C1 segment of cervical spinal cord (tissue), 14 donors: ENCODE data around the gene MAP3K20.
"Not testable (repeated sequence)": the region's sequence is repeated elsewhere in the genome, so short reads cannot be mapped to it uniquely, and the experiment has no call there.

Experiments used
- DNase-seq, 14 donors: peaks; one replicate each; lab custom pipeline; 2025; lab: John Stamatoyannopoulos, UW

MAP3K20 gene

GRCh38 chr2:173159791-173160463 lies 84.3 kb downstream of the MAP3K20 start:
- peak in 2 of 14 donors; percentile 34 to 35 for DNase-seq

DNA sequence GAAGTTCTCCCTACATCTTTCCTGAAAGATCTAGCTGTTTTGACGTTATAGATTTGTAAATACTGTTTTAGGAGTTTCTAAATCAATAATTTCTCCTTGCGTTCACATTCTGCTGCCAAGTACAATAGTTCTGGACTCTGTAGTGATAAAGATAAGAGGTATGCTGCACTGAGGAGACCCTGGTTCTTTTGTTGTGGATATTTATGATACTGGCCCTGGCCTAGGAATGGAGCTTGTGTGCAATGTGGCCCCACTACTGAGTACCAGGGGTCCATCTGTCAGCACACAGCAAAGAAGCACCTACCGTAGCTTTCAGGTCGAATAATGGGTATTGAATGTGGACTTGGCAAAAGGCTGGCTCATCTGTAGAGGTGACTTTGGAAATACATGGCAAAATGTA lies 85.0 kb downstream of the MAP3K20 start:
- DNase-seq, result no peak

DNA sequence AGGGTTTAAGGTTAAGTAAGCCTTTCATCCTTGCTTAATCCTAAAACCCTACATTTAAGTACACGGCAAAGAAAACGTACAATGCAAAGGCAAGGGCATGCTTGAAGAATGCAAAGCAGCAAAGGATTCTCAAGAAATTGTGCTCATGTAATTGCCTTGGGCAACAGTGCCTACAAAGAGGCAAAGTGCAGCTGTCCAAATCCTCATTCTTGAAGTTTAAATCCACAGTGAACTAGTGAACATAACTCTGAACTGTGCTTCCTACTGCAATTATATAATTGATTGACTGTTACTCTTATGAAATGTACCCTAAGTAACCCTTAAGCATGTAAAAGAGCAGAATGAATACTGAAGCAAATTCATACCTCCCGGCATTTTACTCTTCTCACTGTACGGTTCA lies 85.4 kb downstream of the MAP3K20 start:
- DNase-seq, result no peak

GRCh38 chr2:173161507-173161906 lies 85.9 kb downstream of the MAP3K20 start:
- DNase-seq, result no peak

DNA sequence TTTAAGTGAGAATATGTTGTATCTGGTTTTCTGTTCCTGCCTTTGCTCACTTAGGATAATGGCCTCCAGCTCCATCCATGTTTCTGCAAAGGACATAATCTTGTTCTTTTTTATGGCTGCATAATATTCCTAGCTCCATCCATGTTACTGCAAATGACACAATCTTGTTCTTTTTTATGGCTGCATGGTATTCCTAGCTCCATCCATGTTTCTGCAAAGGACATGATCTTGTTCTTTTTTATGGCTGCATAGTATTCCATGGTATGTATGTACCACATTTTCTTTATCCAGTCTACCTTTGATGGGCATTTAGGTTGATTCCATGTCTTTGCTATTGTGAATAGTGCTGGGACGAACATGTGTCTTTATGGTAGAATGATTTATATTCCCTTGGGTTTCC lies 87.7 kb downstream of the MAP3K20 start:
- DNase-seq, result not testable (repeated sequence)

- DNase-seq, result no peak
Observed at GRCh38 chr2:173164396-173164795, 88.8 kb downstream of the MAP3K20 start.

DNA sequence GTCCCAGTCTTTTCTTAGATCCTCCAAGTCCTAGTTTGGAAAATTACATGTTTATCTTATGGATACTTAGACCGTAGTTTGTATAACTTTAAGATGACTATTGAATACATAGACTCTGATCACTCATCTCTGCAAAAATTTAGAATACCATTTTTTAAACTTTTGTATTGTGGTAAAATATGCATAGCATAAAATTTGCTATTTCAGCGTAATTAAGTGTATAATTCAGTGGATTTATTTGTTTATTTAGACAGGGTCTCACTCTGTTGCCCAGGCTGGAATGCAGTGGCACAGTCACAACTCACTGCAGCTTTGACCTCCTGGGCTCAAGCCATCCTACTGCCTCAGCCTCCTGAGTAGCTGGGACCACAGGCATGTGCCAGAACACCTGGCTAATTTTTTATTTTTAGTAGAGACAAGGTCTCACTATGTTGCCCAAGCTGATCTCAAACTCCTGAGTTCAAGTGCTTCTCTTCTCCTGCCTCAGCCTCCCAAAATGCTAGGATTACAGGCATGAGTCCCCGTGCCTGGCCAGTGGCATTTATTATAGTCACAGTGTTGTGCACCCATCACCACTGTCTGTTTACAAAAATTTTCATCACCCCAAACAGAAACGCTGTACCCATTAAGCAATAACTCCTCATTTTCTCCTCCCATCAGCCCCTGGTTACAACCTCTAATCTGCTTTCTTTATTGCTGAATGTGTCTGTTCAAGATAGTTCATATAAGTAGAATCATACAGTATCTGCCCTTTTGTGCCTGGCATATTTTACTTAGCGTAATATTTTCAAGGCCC lies 90.0 kb downstream of the MAP3K20 start:
- no peak for DNase-seq

GRCh38 chr2:173171321-173171720 lies 95.7 kb downstream of the MAP3K20 start:
- no peak for DNase-seq

- DNase-seq, result no peak
Observed at GRCh38 chr2:173171924-173172643, 96.4 kb downstream of the MAP3K20 start.

GRCh38 chr2:173174339-173174738 lies 98.7 kb downstream of the MAP3K20 start:
- not testable (repeated sequence) for DNase-seq

- no peak for DNase-seq
Observed at GRCh38 chr2:173175222-173175621, 99.6 kb downstream of the MAP3K20 start.

DNA sequence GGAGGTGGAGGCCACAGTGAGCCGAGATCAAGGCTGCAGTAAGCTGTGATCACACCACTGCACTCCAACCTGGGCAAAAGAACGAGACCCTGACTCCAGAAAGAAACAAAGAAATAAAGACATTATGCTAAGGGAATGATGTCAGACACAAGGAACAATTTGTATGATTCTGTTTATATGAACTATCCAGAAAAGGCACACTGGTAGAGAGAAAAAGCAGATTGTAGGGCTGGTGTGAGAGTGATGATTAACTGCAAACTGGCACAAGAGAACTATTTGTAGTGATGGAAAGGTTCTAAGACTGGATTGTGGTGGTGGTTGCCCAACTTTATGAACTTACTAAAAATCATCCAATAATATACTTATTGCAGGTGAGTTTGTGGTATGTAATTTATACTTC lies 106.3 kb downstream of the MAP3K20 start:
- no peak for DNase-seq

GRCh38 chr2:173184031-173185004 lies 108.7 kb downstream of the MAP3K20 start:
- peak in 1 of 14 donors; percentile 5 for DNase-seq

DNA sequence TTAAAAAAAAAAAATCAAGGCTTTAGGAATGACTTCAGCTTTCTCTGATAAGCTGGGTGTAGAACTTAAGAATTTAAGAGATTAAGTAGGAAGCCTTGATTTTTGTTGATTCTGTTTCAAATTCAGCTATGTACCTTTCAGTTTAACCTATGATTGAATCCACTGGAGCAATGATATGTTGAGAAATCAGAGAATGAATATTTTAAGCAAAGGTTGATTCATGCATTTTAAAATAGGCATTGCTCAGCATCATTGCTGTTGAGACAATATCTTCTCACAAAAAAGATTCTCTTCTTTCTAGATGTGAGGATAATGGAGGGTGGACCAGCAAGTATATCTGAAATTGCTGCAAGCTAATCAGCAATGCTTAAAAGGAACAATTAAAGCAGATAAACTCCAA lies 109.8 kb downstream of the MAP3K20 start:
- DNase-seq, result no peak

GRCh38 chr2:173187941-173188788 lies 112.5 kb downstream of the MAP3K20 start:
- no peak for DNase-seq

DNA sequence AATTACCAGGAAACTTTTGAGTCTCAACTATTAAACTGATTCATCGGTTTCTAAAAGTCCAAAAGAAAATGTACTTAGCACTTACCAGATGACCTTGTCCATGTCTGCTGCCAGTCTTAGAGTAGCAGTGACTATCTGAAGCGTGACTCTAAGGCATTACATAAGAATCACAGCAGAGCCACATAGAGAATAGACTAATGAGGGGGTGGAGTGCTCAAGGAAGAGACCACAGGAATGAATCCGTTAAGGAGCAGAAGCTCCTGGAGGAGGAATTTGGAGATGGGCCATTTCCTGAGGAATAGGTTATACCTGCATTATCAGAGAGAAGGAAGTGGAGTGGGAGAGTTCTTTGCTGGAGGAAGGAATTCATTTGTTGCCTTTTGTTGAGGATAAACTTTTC lies 116.0 kb downstream of the MAP3K20 start:
- no peak for DNase-seq

DNA sequence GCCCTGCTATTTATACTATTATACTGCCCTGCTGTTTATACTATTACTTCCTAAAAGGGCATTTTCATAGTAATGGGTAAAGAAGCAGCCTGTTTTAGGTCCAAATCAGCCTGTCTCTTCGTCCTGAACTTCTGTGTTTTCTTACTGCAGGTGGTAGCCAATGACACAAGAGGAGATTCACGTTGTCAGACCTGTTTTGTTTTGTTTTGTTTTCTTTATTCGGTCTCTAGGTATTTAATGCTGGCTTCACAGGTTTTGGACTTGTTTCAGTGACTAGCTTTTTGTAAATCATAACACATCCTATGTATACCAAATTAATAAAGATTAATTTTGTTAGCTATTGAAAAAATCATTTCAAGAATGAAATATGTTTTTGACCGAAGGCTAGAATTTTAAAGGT lies 116.4 kb downstream of the MAP3K20 start:
- no peak for DNase-seq

DNA sequence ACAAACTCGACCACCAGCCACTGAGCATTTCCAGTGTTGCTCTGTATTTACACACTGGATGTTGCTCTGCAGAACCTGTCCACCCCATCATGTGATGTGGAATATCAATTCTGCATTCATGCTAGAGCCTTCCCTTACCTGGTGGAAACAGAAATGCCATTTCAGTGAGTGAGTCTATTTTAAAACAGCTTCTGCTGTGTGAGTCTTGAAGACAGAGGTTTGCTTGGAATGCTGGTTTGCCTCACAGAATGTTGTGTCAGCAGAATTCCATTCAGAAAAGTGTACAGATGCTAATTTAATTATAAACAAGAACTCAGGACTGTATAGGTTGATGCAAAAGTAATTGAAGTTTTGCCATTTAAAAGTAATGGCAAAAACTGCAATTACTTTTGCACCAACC lies 118.3 kb downstream of the MAP3K20 start:
- no peak for DNase-seq

DNA sequence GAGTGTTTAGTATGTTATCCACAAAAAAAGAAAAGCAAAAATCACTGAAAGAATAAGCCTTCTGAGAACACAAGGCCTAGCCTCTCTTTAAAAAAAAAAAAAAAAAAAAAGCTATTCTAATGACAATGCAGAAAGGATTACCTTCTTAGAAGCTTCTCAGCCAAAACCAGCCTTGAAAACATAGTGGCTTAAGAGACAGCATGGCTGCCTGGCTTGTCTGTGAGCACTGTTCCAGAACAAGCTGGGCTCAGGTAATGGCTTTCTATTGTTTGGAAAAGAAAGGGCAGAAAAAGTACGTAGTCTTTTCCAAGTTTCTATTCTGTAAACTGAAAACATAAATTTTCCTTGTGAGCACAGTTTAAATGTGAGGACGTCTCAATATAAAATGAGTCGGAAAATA lies 119.5 kb downstream of the MAP3K20 start:
- no peak for DNase-seq

- no peak for DNase-seq
Observed at GRCh38 chr2:173196080-173196479, 120.4 kb downstream of the MAP3K20 start.
